KMS-11 (cell line): ENCODE data around the gene PDHX.

Experiments used
- H2AFZ ChIP-seq: fragments of 200-600 bp; sonication (generic); 2 replicates; pipeline ENCODE4 v1.6.1; 2016; ENCODE audit warnings: antibody characterized with exemption, mixed run types, low read depth
- H3K27ac ChIP-seq: fragments of 200-600 bp; sonication (generic); 2 replicates; pipeline ENCODE4 v1.6.1; 2016; ENCODE audit warnings: mild to moderate bottlenecking, mixed run types
- H3K27me3 ChIP-seq: fragments of 200-600 bp; sonication (generic); 2 replicates; pipeline ENCODE4 v1.6.1; 2017; ENCODE audit warnings: mild to moderate bottlenecking, low read depth, mixed run types, moderate library complexity; ENCODE audit not compliant: insufficient read depth
- H3K36me3 ChIP-seq: fragments of 200-600 bp; sonication (generic); 2 replicates; pipeline ENCODE4 v1.6.1; 2017; ENCODE audit warnings: mild to moderate bottlenecking, mixed run types; ENCODE audit not compliant: insufficient read depth
- H3K4me1 ChIP-seq: fragments of 200-600 bp; sonication (generic); 2 replicates; pipeline ENCODE4 v1.6.1; 2016; ENCODE audit warnings: mild to moderate bottlenecking, low read depth, mixed run types; ENCODE audit not compliant: poor library complexity, severe bottlenecking
- H3K4me2 ChIP-seq: fragments of 200-600 bp; sonication (generic); 2 replicates; pipeline ENCODE4 v1.7.0; 2016; ENCODE audit warnings: mild to moderate bottlenecking, mixed run types
- H3K4me3 ChIP-seq: fragments of 200-600 bp; sonication (generic); IDR thresholded peaks from 2 replicates; pipeline ENCODE4 v1.6.1; 2017; ENCODE audit warnings: low read depth, low read length, mixed read lengths; ENCODE audit not compliant: insufficient read depth
- H3K79me2 ChIP-seq: fragments of 200-600 bp; sonication (generic); 2 replicates; pipeline ENCODE4 v1.6.1; 2016; ENCODE audit warnings: low read depth, mixed run types; ENCODE audit not compliant: insufficient read depth
- H3K9ac ChIP-seq: fragments of 200-600 bp; sonication (generic); 2 replicates; pipeline ENCODE4 v1.6.1; 2016; ENCODE audit warnings: mild to moderate bottlenecking, mixed run types
- H4K20me1 ChIP-seq: fragments of 200-600 bp; sonication (generic); 2 replicates; pipeline ENCODE4 v1.6.1; 2016; ENCODE audit warnings: mild to moderate bottlenecking, mixed run types; ENCODE audit not compliant: insufficient read depth
- CTCF ChIP-seq: fragments of 200-600 bp; sonication (generic); conservative IDR thresholded peaks from 2 replicates; pipeline ENCODE4 v1.6.1; 2017; ENCODE audit warnings: low read depth, mild to moderate bottlenecking, antibody characterized with exemption, low read length, moderate library complexity, mixed read lengths

PDHX gene

DNA sequence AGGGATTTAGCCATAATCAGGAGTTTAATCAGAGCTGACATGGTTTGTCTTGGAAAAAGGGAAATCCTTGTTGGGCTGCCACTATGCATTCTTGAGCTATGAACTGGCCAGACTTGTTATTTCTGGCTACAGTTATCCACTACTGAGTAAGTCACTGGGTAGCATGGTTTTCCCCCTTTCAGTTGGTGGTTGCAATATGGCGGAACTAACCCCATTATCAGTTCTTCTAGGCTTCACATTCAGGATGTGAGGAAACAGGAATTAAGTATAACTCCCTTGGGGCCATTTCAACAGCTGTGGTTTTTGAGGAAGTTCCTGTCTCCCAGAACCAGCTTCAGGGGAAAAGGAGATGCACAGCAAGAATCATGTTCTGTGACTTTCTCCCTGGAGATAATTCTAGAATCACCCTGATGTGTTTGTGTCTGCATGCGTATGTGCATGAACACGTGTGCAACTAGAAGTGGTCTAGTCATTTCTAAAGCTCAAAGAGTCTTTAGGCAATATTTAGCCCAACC, 119.5 kb downstream of the PDHX start:
- no peak overlapping the region for H3K4me2 ChIP-seq

GRCh38 chr11:35036639-35037038, 120.2 kb downstream of the PDHX start:
- no peaks in the 10 kb centered on the region for H4K20me1 ChIP-seq
- no peaks in the 10 kb centered on the region for H3K4me1 ChIP-seq
- H3K36me3 ChIP-seq: no peaks in the 10 kb centered on the region
- H3K27me3 ChIP-seq: no peaks in the 10 kb centered on the region
- H2AFZ ChIP-seq: no peak overlapping the region
- TF ChIP-seq CTCF: no peak
- no peak overlapping the region for H3K9ac ChIP-seq
- no peaks in the 10 kb centered on the region for H3K79me2 ChIP-seq
- no peak overlapping the region for H3K27ac ChIP-seq
- no peak overlapping the region for H3K4me2 ChIP-seq
- H3K4me3 ChIP-seq: no peak overlapping the region

More for the DNA sequence above, 119.5 kb downstream of the PDHX start:
- Histone ChIP-seq H4K20me1 (no peaks in the 10 kb centered on the region), H3K4me3 (no peak overlapping the region), H3K9ac (no peak overlapping the region), H3K4me1 (no peaks in the 10 kb centered on the region), H3K27me3 (no peaks in the 10 kb centered on the region), H3K27ac (no peak overlapping the region), H3K79me2 (no peaks in the 10 kb centered on the region), H2AFZ (no peak overlapping the region), H3K36me3 (no peaks in the 10 kb centered on the region)
- TF ChIP-seq CTCF: no peak

- H3K9ac ChIP-seq: no peak overlapping the region
- no peak overlapping the region for H3K27ac ChIP-seq
- no peaks in the 10 kb centered on the region for H3K36me3 ChIP-seq
- no peaks in the 10 kb centered on the region for H3K27me3 ChIP-seq
- no peak overlapping the region for H3K4me3 ChIP-seq
- H3K4me1 ChIP-seq: no peaks in the 10 kb centered on the region
- no peak for TF ChIP-seq CTCF
- no peaks in the 10 kb centered on the region for H3K79me2 ChIP-seq
- no peaks in the 10 kb centered on the region for H4K20me1 ChIP-seq
- H3K4me2 ChIP-seq: no peak overlapping the region
- no peak overlapping the region for H2AFZ ChIP-seq
Observed at GRCh38 chr11:35038211-35038928, 122.0 kb downstream of the PDHX start.

DNA sequence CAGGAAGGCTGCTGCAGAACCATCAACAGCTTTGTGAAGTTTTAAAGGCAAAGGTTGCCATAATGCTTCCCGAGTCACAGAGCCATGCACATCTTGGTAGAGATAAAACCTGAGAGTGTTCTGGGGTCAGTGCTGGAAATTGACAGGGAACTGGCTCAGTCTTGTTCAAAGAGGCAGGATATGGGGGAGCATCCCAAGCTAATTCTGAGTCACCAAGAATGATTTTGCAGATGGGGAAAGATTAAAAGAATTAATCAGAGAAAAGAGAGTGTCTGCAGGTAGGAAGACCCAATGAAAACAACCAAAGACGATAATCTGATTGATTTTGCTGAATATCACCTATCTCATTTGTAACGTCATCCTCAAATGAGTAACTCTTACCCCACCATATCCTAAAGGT, 122.7 kb downstream of the PDHX start:
- no peak for TF ChIP-seq CTCF
- Histone ChIP-seq H3K27ac (no peak overlapping the region), H3K27me3 (no peaks in the 10 kb centered on the region), H3K79me2 (no peaks in the 10 kb centered on the region), H3K4me1 (no peaks in the 10 kb centered on the region), H3K36me3 (no peaks in the 10 kb centered on the region), H3K4me3 (no peak overlapping the region), H2AFZ (no peak overlapping the region), H4K20me1 (no peaks in the 10 kb centered on the region), H3K9ac (no peak overlapping the region), H3K4me2 (no peak overlapping the region)
